AG20443 (cell line): ENCODE data around the gene ABHD5.
A peak's percentile ranks its signal among the peaks of the same experiment; 100 is the strongest.
"Not testable (repeated sequence)": the region's sequence is repeated elsewhere in the genome, so short reads cannot be mapped to it uniquely, and the experiment has no call there.

Source experiments
- DNase-seq: peaks from one replicate; pipeline ENCODE4 v3.0.0; 2012; ENCODE audit warnings: low spot score, mixed read lengths

Gene ABHD5

GRCh38 chr3:43690400-43691119 lies at the start of gene ABHD5:
Gene ABHD5, plus strand, starts transcription at chr3:43690938. Its CDS starts 55 bp downstream, at chr3:43690993.
- peak; percentile 100 for DNase-seq

GRCh38 chr3:43641306-43642114 lies 49.2 kb upstream of the ABHD5 start:
- peak; percentile 23 for DNase-seq

GRCh38 chr3:43644443-43644842 lies 46.3 kb upstream of the ABHD5 start:
- DNase-seq, result no peak

GRCh38 chr3:43647331-43648166 lies 43.2 kb upstream of the ABHD5 start:
- DNase-seq, result no peak

GRCh38 chr3:43648957-43649356 lies 41.8 kb upstream of the ABHD5 start:
- no peak for DNase-seq

GRCh38 chr3:43649365-43649968 lies 41.3 kb upstream of the ABHD5 start:
- DNase-seq, result no peak

GRCh38 chr3:43650345-43650744 lies 40.4 kb upstream of the ABHD5 start:
- DNase-seq, result no peak

- DNase-seq, result not testable (repeated sequence)
These were observed 34.3 kb upstream of the ABHD5 start for GRCh38 chr3:43656390-43656789.

- no peak for DNase-seq
These were observed 31.4 kb upstream of the ABHD5 start for GRCh38 chr3:43659250-43659880.

GRCh38 chr3:43661376-43661775 lies 29.4 kb upstream of the ABHD5 start:
- not testable (repeated sequence) for DNase-seq

- not testable (repeated sequence) for DNase-seq
These were observed 25.7 kb upstream of the ABHD5 start for GRCh38 chr3:43665011-43665410.

- no peak for DNase-seq
These were observed 19.9 kb upstream of the ABHD5 start for GRCh38 chr3:43670635-43671522.

- DNase-seq, result no peak
These were observed 16.2 kb upstream of the ABHD5 start for GRCh38 chr3:43674345-43675085.

- no peak for DNase-seq
These were observed 15.1 kb upstream of the ABHD5 start for GRCh38 chr3:43675593-43675992.

- DNase-seq, result no peak
These were observed 14.3 kb upstream of the ABHD5 start for GRCh38 chr3:43676441-43676840.

- DNase-seq, result not testable (repeated sequence)
These were observed 12.4 kb upstream of the ABHD5 start for GRCh38 chr3:43678375-43678774.

- DNase-seq, result not testable (repeated sequence)
These were observed 11.8 kb upstream of the ABHD5 start for GRCh38 chr3:43678887-43679449.

- not testable (repeated sequence) for DNase-seq
These were observed 9.9 kb upstream of the ABHD5 start for GRCh38 chr3:43680857-43681256.

- no peak for DNase-seq
These were observed 5.8 kb upstream of the ABHD5 start for GRCh38 chr3:43684944-43685343.
